Bronchial epithelial cell (primary cell): ENCODE data around the gene MICAL3. TPM values are rescaled to one million over a fixed set of nuclear protein-coding genes. Genes with fewer than 3 reads are reported as not detected.
A peak's percentile ranks its signal among the peaks of the same experiment; 100 is the strongest.

Experiments used
- DNase-seq: peaks from one replicate; pipeline ENCODE4 v3.0.0-alpha.2; 2010; ENCODE audit warnings: low read depth
- FAIRE-seq: peaks from 2 replicates; lab custom pipeline; 2011; peaks lifted over from hg19 to GRCh38; lab: Jason Lieb, UNC
- H3K27me3 ChIP-seq: 2 replicates; pipeline ENCODE4 v1.5.1; 2011; ENCODE audit warnings: low read length; ENCODE audit not compliant: control insufficient read depth, insufficient read depth
- H3K36me3 ChIP-seq: 2 replicates; pipeline ENCODE4 v1.5.1; 2011; ENCODE audit warnings: low read length; ENCODE audit not compliant: control insufficient read depth, insufficient read depth
- H3K4me3 ChIP-seq: 2 replicates; pipeline ENCODE4 v1.5.1; 2011; ENCODE audit warnings: mild to moderate bottlenecking, low read depth, low read length, control low read depth
- total RNA-seq: library from RNA; depleted of rRNA; stranded (reverse); fragments of >200 nt; gene quantifications from 2 replicates; pipeline ENCODE4 v1.2.1, GENCODE V29; 2014
- TF ChIP-seq, protein P1 (sequence below): IDR thresholded peaks from 2 replicates; pipeline ENCODE4 v1.5.1; 2011; ENCODE audit warnings: mild to moderate bottlenecking, moderate library complexity, low read length, control low read depth, inconsistent platforms; ENCODE audit not compliant: insufficient read depth, severe bottlenecking

Gene MICAL3
- total RNA-seq, 1 donor from 2014 or later, result 13.4 TPM

DNA sequence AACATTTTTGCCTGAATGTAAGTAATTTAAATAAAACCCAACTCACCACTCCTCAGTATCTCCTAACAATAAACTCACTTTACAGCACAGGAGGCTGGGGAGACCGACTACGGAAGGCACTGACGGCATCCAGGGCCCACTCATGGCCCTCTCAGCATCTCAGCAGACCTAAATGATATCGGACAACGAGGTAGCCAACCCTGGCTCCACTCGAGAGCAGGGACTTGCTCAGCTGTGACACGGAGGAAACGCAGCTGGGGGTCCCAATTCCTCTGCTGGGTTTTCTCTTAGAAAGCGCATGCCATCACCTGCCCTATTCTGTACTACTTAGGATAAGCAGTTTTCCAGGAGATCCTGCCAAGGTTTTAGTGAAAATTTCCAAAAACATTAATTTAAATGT lies 141.0 kb downstream of the MICAL3 start:
- H3K4me3 ChIP-seq, result no peak overlapping the region
- FAIRE-seq, result no peak

DNA sequence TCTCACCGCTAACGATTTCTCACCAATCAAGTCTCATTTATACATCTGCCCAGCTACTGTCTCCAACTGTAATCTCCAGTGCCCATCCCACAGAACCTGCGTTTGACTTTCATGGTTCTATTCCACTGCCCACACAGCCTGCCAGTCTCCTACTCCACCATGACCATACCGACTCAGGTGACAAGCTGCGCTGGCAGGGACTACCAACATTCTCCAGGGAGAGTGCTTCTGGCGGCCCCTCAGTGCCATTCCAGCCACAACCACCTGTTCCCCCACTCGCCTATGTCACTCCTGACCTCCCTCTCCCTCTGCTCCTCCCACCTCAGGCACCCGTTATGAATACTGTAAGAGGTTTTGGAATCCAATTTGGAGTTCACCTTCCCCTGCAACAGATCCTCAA lies 141.6 kb downstream of the MICAL3 start:
- TF ChIP-seq, protein P1, sequence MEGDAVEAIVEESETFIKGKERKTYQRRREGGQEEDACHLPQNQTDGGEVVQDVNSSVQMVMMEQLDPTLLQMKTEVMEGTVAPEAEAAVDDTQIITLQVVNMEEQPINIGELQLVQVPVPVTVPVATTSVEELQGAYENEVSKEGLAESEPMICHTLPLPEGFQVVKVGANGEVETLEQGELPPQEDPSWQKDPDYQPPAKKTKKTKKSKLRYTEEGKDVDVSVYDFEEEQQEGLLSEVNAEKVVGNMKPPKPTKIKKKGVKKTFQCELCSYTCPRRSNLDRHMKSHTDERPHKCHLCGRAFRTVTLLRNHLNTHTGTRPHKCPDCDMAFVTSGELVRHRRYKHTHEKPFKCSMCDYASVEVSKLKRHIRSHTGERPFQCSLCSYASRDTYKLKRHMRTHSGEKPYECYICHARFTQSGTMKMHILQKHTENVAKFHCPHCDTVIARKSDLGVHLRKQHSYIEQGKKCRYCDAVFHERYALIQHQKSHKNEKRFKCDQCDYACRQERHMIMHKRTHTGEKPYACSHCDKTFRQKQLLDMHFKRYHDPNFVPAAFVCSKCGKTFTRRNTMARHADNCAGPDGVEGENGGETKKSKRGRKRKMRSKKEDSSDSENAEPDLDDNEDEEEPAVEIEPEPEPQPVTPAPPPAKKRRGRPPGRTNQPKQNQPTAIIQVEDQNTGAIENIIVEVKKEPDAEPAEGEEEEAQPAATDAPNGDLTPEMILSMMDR, result no peak
- Histone ChIP-seq H3K4me3 (no peak overlapping the region), H3K27me3 (no peaks in the 10 kb centered on the region), H3K36me3 (peaks cover 29% of the 10 kb centered on the region)
- DNase-seq (no peak), FAIRE-seq (no peak)

More for the DNA sequence above, 141.0 kb downstream of the MICAL3 start:
- Histone ChIP-seq H3K27me3 (no peaks in the 10 kb centered on the region), H3K36me3 (peaks cover 29% of the 10 kb centered on the region)
- no peak for DNase-seq
- TF ChIP-seq, protein P1, result no peak

- no peak for DNase-seq
- Histone ChIP-seq H3K27me3 (no peaks in the 10 kb centered on the region), H3K36me3 (peaks cover 27% of the 10 kb centered on the region), H3K4me3 (no peak overlapping the region)
- no peak for FAIRE-seq
- TF ChIP-seq, protein P1, result no peak
Observed at GRCh38 chr22:17882162-17882561, 142.2 kb downstream of the MICAL3 start.

- TF ChIP-seq, protein P1, result no peak
- FAIRE-seq (no peak), DNase-seq (no peak)
- Histone ChIP-seq H3K36me3 (peaks cover 27% of the 10 kb centered on the region), H3K4me3 (no peak overlapping the region), H3K27me3 (no peaks in the 10 kb centered on the region)
Observed at GRCh38 chr22:17881366-17881765, 143.0 kb downstream of the MICAL3 start.

DNA sequence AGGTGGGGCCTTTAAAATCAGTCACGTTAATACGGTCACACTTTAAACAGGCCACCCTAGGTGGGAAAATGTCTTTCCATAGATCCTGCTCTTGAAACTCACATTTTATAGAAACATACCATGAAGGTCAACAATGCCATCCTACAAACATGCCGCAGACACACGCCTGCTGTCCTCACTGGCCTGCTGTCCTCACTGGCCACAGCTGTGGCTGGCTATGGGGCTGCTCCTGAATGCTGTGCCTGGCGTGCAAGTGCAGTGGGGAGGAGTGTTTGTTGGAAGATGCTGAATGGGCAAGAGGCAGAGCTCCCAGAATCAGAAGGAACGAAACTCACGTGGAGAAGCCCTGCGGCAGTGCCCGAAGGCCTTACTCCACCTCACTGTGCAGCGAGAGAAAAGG lies 143.9 kb downstream of the MICAL3 start:
- no peak for FAIRE-seq
- Histone ChIP-seq H3K27me3 (no peaks in the 10 kb centered on the region), H3K4me3 (no peak overlapping the region), H3K36me3 (peaks cover 29% of the 10 kb centered on the region)
- DNase-seq, result no peak
- TF ChIP-seq, protein P1, result no peak

DNA sequence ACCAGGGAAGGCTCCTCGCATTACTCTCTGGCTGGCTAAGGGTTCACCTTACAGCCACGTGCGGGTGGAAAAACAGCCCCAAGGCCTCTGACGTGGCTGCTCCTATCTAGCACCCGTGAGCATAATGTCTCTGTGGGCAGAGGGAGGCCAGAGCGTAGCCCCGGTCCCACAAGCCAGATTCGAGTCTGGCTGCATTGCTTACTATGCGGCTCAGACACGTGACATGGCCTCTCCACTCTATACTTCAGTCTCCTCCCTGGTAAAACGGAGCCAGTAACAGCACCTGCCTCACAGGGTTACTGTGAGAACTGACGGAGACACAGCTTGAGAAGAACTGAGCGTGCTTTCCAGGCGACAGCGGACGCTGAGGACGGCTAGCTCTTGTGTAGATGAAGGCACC lies 144.3 kb downstream of the MICAL3 start:
- Histone ChIP-seq H3K36me3 (peaks cover 31% of the 10 kb centered on the region), H3K27me3 (no peaks in the 10 kb centered on the region), H3K4me3 (no peak overlapping the region)
- TF ChIP-seq, protein P1, result no peak
- DNase-seq, result no peak
- peak; percentile 82 for FAIRE-seq
